NOMO-1 treated with DMSO at 0.1 percent for 48 hours (cell line): ENCODE results near the gene MTUS2.

ENCODE experiments used
- DNase-seq: peaks from one replicate; lab custom pipeline; 2025; ENCODE audit not compliant: unreplicated experiment; lab: John Stamatoyannopoulos, UW

The MTUS2 gene

GRCh38 chr13:28856287-28856686, 36.1 kb downstream of the MTUS2 start:
- no peak for DNase-seq

GRCh38 chr13:28859069-28859468, 38.9 kb downstream of the MTUS2 start:
- DNase-seq = no peak

GRCh38 chr13:28859717-28860116, 39.6 kb downstream of the MTUS2 start:
- no peak for DNase-seq

- no peak for DNase-seq
Observed at GRCh38 chr13:28864544-28864943, 44.4 kb downstream of the MTUS2 start.

- no peak for DNase-seq
Observed at GRCh38 chr13:28865149-28865744, 45.1 kb downstream of the MTUS2 start.

- no peak for DNase-seq
Observed at GRCh38 chr13:28865951-28866350, 45.8 kb downstream of the MTUS2 start.

- DNase-seq = no peak
Observed at GRCh38 chr13:28866932-28867331, 46.8 kb downstream of the MTUS2 start.

GRCh38 chr13:28867564-28867963, 47.4 kb downstream of the MTUS2 start:
- no peak for DNase-seq

- no peak for DNase-seq
Observed at GRCh38 chr13:28872427-28873176, 52.5 kb downstream of the MTUS2 start.

GRCh38 chr13:28875846-28876615, 55.9 kb downstream of the MTUS2 start:
- DNase-seq = no peak

- no peak for DNase-seq
Observed at GRCh38 chr13:28877408-28877807, 57.3 kb downstream of the MTUS2 start.

GRCh38 chr13:28885181-28885580, 65.0 kb downstream of the MTUS2 start:
- DNase-seq = no peak

GRCh38 chr13:28889086-28889732, 69.1 kb downstream of the MTUS2 start:
- DNase-seq = peak; percentile 13

- no peak for DNase-seq
Observed at GRCh38 chr13:28890712-28891111, 70.6 kb downstream of the MTUS2 start.

- DNase-seq = no peak
Observed at GRCh38 chr13:28918030-28918429, 97.9 kb downstream of the MTUS2 start.

GRCh38 chr13:28922341-28922740, 102.2 kb downstream of the MTUS2 start:
- DNase-seq = no peak

- DNase-seq = no peak
Observed at GRCh38 chr13:28935104-28935503, 115.0 kb downstream of the MTUS2 start.

GRCh38 chr13:28942906-28943305, 122.8 kb downstream of the MTUS2 start:
- DNase-seq = no peak

GRCh38 chr13:28953714-28954418, 133.7 kb downstream of the MTUS2 start:
- DNase-seq = no peak

GRCh38 chr13:28954419-28954725, 134.2 kb downstream of the MTUS2 start:
- DNase-seq = no peak

- DNase-seq = no peak
Observed at GRCh38 chr13:28954810-28955209, 134.7 kb downstream of the MTUS2 start.
